Spleen (tissue), 11 donors: Measurements from ENCODE around the gene LSM11. TPM values are rescaled to one million over a fixed set of nuclear protein-coding genes. Genes with fewer than 3 reads are reported as not detected.

Experiments used
- DNase-seq: peaks from one replicate; pipeline ENCODE4 v3.0.0-alpha.2; 2020
- H3K27ac ChIP-seq, 8 donors: fragments of 200-600 bp; sonication (generic) in 7 of 8; 1 replicate in 4 of 8; 2 replicates in 4 of 8; pipeline versions ENCODE4 v1.5.0 to v1.8.0; 2016 to 2021; ENCODE audit warnings: inconsistent platforms in 4 of 8, mild to moderate bottlenecking in 4 of 8, moderate library complexity in 1 of 8
- H3K27me3 ChIP-seq, 7 donors: fragments of 200-600 bp; sonication (generic) in 6 of 7; replicated peaks in 1 of 7; 1 replicate in 4 of 7; 2 replicates in 3 of 7; pipeline versions ENCODE4 v1.5.0 to v1.8.0; 2016 to 2021; ENCODE audit warnings: inconsistent platforms in 3 of 7, mild to moderate bottlenecking in 1 of 7
- H3K36me3 ChIP-seq, 6 donors: fragments of 200-600 bp; sonication (generic) in 5 of 6; 1 replicate in 4 of 6; 2 replicates in 2 of 6; pipeline versions ENCODE4 v1.5.0 to v1.8.0; 2016 to 2021; ENCODE audit warnings: inconsistent platforms in 2 of 6
- H3K4me1 ChIP-seq, 6 donors: fragments of 200-600 bp; sonication (generic) in 5 of 6; 1 replicate in 3 of 6; 2 replicates in 3 of 6; pipeline versions ENCODE4 v1.5.0 to v1.8.0; 2016 to 2021; ENCODE audit warnings: inconsistent platforms in 3 of 6
- H3K4me3 ChIP-seq, 8 donors: fragments of 200-600 bp; sonication (generic) in 7 of 8; 1 replicate in 4 of 8; 2 replicates in 4 of 8; pipeline versions ENCODE4 v1.5.0 to v1.8.0; 2016 to 2021; ENCODE audit warnings: inconsistent platforms in 4 of 8, mild to moderate bottlenecking in 4 of 8, moderate library complexity in 2 of 8
- H3K9me3 ChIP-seq, 8 donors: fragments of 200-600 bp; sonication (generic) in 7 of 8; 1 replicate in 4 of 8; 2 replicates in 4 of 8; pipeline versions ENCODE4 v1.5.0 to v1.8.0; 2016 to 2021; ENCODE audit warnings: inconsistent platforms in 4 of 8
- CTCF ChIP-seq, 11 experiments: fragments of 200-600 bp in 7 of 11; fragments of 450-650 bp in 4 of 11; sonication (generic) in 4 of 11; IDR thresholded peaks in 8 of 11; conservative IDR thresholded peaks in 3 of 11; 1 replicate in 7 of 11; 2 replicates in 4 of 11; pipeline versions ENCODE4 v1.4.0 to v1.8.0; 2016 to 2021; ENCODE audit warnings: antibody characterized with exemption in 11 of 11, inconsistent platforms in 4 of 11, mild to moderate bottlenecking in 1 of 11
- POLR2A ChIP-seq, 3 donors: fragments of 450-650 bp; IDR thresholded peaks; one replicate each; pipeline ENCODE4 v1.5.1; 2017; ENCODE audit warnings: antibody characterized with exemption in 3 of 3, mild to moderate bottlenecking in 1 of 3
- POLR2AphosphoS5 ChIP-seq, 3 donors: sonication (generic); formaldehyde crosslinking; IDR thresholded peaks; one replicate each; pipeline ENCODE4 v1.5.1; 2017; ENCODE audit warnings: antibody characterized with exemption in 3 of 3
- WGBS, 5 donors: extraction: QIAGEN DNeasy Blood & Tissue Kit in 3 of 5; methylation state at CpG; one replicate each; pipeline versions ENCODE4 v1.1.5 to v1.1.7; 2013 to 2018; 5-methylcytosine and 5-hydroxymethylcytosine counted together
- intact Hi-C: fragments of 100-400 bp; cut with DNase I; formaldehyde crosslinking; loops from one replicate; pipeline ENCODE4 v1.15.0; 2023; ENCODE audit warnings: low total_unique reads
- polyA plus RNA-seq, 3 donors: library from polyadenylated mRNA; stranded (reverse); fragments of 200-250 nt; gene quantifications; one replicate each; pipeline ENCODE4 v1.2.1, GENCODE V29; 2013
- total RNA-seq, 7 donors: library from RNA; depleted of rRNA in 3 of 7; stranded (reverse); fragments of >200 nt in 3 of 7; fragmentation: NEBNext Ultra II Directional in 4 of 7; extraction: Animal tissue kit (Norgen Biotek cat#: 25700) in 4 of 7; gene quantifications; one replicate each; pipeline versions ENCODE4 v1.1.0 to v1.2.1, GENCODE V29; 2016 to 2021
- donor health status: healthy with polysubstance abuse.
- donor health status: DM: no; HTN: no; CAD: no; lungs with moderate emphysema.
- donor health status: DM: no; HTN: no; CAD: no.
- donor health status: Bipolar disorder and iron deficiency.
- donor health status: healthy.
- donor health status: DM: no; HTN: no; CAD: no.
- donor health status: DM: yes; HTN: yes; CAD: no.

The LSM11 gene
- total and polyA plus RNA-seq, 10 donors = 1.2 to 4.6 (median 3.2) TPM

- no peak for DNase-seq
Observed at GRCh38 chr5:157761690-157762621, 18.4 kb downstream of the LSM11 start.

GRCh38 chr5:157764531-157764930, 21.0 kb downstream of the LSM11 start:
- H3K4me3 ChIP-seq = no peak overlapping the region
- 83 to 90% (median 89%) methylated on average over 6 of the region's 6 CpGs for WGBS, 5 donors
- H3K27ac ChIP-seq = no peak overlapping the region
- H3K36me3 ChIP-seq = peaks cover 0 to 15% (median 0%) of the 10 kb centered on the region in 6 donors
- no peak for TF ChIP-seq POLR2AphosphoS5 (IDR thresholded peaks at IDR 0.05)
- no peak for TF ChIP-seq POLR2A (IDR thresholded peaks at IDR 0.05)
- TF ChIP-seq CTCF (IDR thresholded peaks at IDR 0.05 in 8 of 11, conservative IDR thresholded peaks at IDR 0.05 in 3 of 11) = no peak
- no peaks in the 10 kb centered on the region for H3K27me3 ChIP-seq
- no peaks in the 10 kb centered on the region for H3K9me3 ChIP-seq
- intact Hi-C loops = loop anchor here (5.0 kb wide), 1 partner anchor 1368 kb away; no protein-coding TSS in a partner anchor
- H3K4me1 ChIP-seq = peaks cover 0 to 7% (median 6%) of the 10 kb centered on the region in 6 donors
- DNase-seq = no peak

More at GRCh38 chr5:157761690-157762621, 18.4 kb downstream of the LSM11 start:
- Histone ChIP-seq H3K27ac (no peak overlapping the region), H3K9me3 (no peaks in the 10 kb centered on the region), H3K4me1 (peaks cover 0 to 7% (median 6%) of the 10 kb centered on the region in 6 donors), H3K36me3 (peaks cover 0 to 35% (median 3%) of the 10 kb centered on the region in 6 donors), H3K4me3 (no peak overlapping the region), H3K27me3 (no peaks in the 10 kb centered on the region)
- intact Hi-C loops = loop anchor here (5.0 kb wide), 1 partner anchor 1370 kb away; no protein-coding TSS in a partner anchor
- WGBS, 5 donors = 40 to 48% (median 41%) methylated on average over 10 of the region's 10 CpGs
- TF ChIP-seq CTCF (IDR thresholded peaks at IDR 0.05 in 8 of 11, conservative IDR thresholded peaks at IDR 0.05 in 3 of 11) = peak in 10 of 11 experiments; percentile 18 to 80 (median 67)
- no peak for TF ChIP-seq POLR2AphosphoS5 (IDR thresholded peaks at IDR 0.05)

- intact Hi-C loops = no loop called here
- WGBS, 5 donors = 93 to 99% (median 97%) methylated on average over 7 of the region's 7 CpGs
- no peak for TF ChIP-seq POLR2A (IDR thresholded peaks at IDR 0.05)
- TF ChIP-seq POLR2AphosphoS5 (IDR thresholded peaks at IDR 0.05) = no peak
- TF ChIP-seq CTCF (IDR thresholded peaks at IDR 0.05 in 8 of 11, conservative IDR thresholded peaks at IDR 0.05 in 3 of 11) = no peak
Observed at GRCh38 chr5:157766442-157766841, 22.9 kb downstream of the LSM11 start.

GRCh38 chr5:157766902-157767301, 23.4 kb downstream of the LSM11 start:
- intact Hi-C loops = no loop called here
- WGBS, 5 donors = 61 to 93% (median 85%) methylated on average over 1 of the region's 1 CpG
- DNase-seq = no peak
- TF ChIP-seq POLR2AphosphoS5 (IDR thresholded peaks at IDR 0.05) (no peak), CTCF (IDR thresholded peaks at IDR 0.05 in 8 of 11, conservative IDR thresholded peaks at IDR 0.05 in 3 of 11) (no peak), POLR2A (IDR thresholded peaks at IDR 0.05) (no peak)
- Histone ChIP-seq H3K9me3 (peaks cover 0 to 7% (median 2%) of the 10 kb centered on the region in 8 donors), H3K36me3 (no peaks in the 10 kb centered on the region), H3K4me1 (peaks cover 0 to 5% (median 4%) of the 10 kb centered on the region in 6 donors), H3K4me3 (no peak overlapping the region), H3K27ac (no peak overlapping the region), H3K27me3 (no peaks in the 10 kb centered on the region)

More at GRCh38 chr5:157766442-157766841, 22.9 kb downstream of the LSM11 start:
- Histone ChIP-seq H3K9me3 (peaks cover 0 to 7% (median 2%) of the 10 kb centered on the region in 8 donors), H3K27me3 (no peaks in the 10 kb centered on the region), H3K27ac (no peak overlapping the region), H3K4me3 (no peak overlapping the region), H3K4me1 (peaks cover 0 to 7% (median 6%) of the 10 kb centered on the region in 6 donors), H3K36me3 (no peaks in the 10 kb centered on the region)
- DNase-seq = no peak
